ENCODE measurements around the gene SH3BGR. TPM values are rescaled to one million over a fixed set of nuclear protein-coding genes. Genes with fewer than 3 reads are reported as not detected.

SH3BGR gene
- total and polyA plus RNA-seq, 2 of the 4 experiments (the other 2 are of a cell fraction): 1.6 to 2.0 TPM

DNA sequence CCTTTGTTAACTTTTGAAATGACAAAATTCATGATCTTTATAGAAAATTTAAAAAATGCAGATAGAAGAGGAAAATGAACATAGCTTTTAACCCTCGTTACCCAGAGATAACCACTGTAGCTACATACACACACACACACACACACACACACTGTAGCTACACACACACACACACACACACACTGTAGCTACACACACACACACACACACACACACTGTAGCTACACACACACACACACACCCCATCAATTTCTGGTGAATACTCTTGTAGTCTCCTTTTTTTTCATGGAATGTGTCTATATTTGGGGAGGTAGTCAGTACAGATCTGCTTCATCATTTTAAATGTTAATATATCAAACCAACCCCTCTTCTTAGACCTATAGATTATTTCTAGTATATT is 58.5 kb downstream of the SH3BGR start:
- H4K91ac ChIP-seq (ENCODE audit: insufficient read depth, low read depth, low read length): no peak overlapping the region
- H3K4me1 ChIP-seq (ENCODE audit: control insufficient read depth, insufficient read depth, low read length): no peaks in the 10 kb centered on the region
- H3K23ac ChIP-seq (ENCODE audit: low read depth, low read length): no peak overlapping the region
- H2AK5ac ChIP-seq (ENCODE audit: low read depth, low read length): no peak overlapping the region
- ChIA-PET CTCF (interaction anchor here (0.6 kb wide), 1 partner anchor 318 kb away, joined by 3 read pairs; no protein-coding TSS in a partner anchor), POLR2A (ENCODE audit: unreplicated experiment) (no interaction called here)
- no peak overlapping the region for H3K14ac ChIP-seq (replicated peaks; ENCODE audit: low read depth, low read length)
- dilution Hi-C loops (cut with HindIII; ENCODE audit: low sequenced_read_pairs, unreplicated experiment) (loop anchor here (25.0 kb wide), 1 partner anchor 202 kb away; no protein-coding TSS in a partner anchor), intact Hi-C loops (cut with micrococcal nuclease) (no loop called here), in situ Hi-C loops (cut with MboI; ENCODE audit: low sequenced_read_pairs) (no loop called here)
- no peak overlapping the region for H3K56ac ChIP-seq (ENCODE audit: extremely low read depth, insufficient read depth, low read length)
- no peak overlapping the region for H3K4me3 ChIP-seq (ENCODE audit: insufficient read depth, low read depth, low read length)
- H3K79me1 ChIP-seq (ENCODE audit: low read depth in 1 of 2, low read length in 2 of 2): no peaks in the 10 kb centered on the region
- no TSS peak for BruUV-seq (replicated peaks)
- H2BK120ac ChIP-seq (ENCODE audit: low read depth, low read length): no peak overlapping the region
- H3K27ac ChIP-seq (ENCODE audit: insufficient read depth, low read length): no peak overlapping the region
- H4K5ac ChIP-seq (ENCODE audit: low read depth, low read length): no peak overlapping the region
- H2BK20ac ChIP-seq (ENCODE audit: low read depth, low read length): no peak overlapping the region
- H4K8ac ChIP-seq (ENCODE audit: low read depth in 2 of 2, low read length in 2 of 2): no peak overlapping the region
- TF ChIP-seq MAFK (IDR thresholded peaks at IDR 0.05; ENCODE audit: low read depth, low read length) (no peak), MXI1 (IDR thresholded peaks at IDR 0.05; ENCODE audit: borderline replicate concordance, low read depth, low read length) (no peak), CEBPB (IDR thresholded peaks at IDR 0.05; ENCODE audit: low read depth, low read length) (no peak), POLR2A (IDR thresholded peaks at IDR 0.05; ENCODE audit: low read depth, low read length) (no peak), USF2 (IDR thresholded peaks at IDR 0.05; ENCODE audit: low read depth, low read length) (no peak), MAZ (IDR thresholded peaks at IDR 0.05; ENCODE audit: borderline replicate concordance, low read depth, low read length) (no peak), RFX5 (IDR thresholded peaks at IDR 0.05; ENCODE audit: low read depth, low read length) (no peak), RAD21 (IDR thresholded peaks at IDR 0.05; ENCODE audit: low read length) (no peak)
- TF ChIP-seq, protein P1, sequence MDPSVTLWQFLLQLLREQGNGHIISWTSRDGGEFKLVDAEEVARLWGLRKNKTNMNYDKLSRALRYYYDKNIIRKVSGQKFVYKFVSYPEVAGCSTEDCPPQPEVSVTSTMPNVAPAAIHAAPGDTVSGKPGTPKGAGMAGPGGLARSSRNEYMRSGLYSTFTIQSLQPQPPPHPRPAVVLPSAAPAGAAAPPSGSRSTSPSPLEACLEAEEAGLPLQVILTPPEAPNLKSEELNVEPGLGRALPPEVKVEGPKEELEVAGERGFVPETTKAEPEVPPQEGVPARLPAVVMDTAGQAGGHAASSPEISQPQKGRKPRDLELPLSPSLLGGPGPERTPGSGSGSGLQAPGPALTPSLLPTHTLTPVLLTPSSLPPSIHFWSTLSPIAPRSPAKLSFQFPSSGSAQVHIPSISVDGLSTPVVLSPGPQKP (IDR thresholded peaks at IDR 0.05; ENCODE audit: borderline replicate concordance, low read depth, low read length): no peak
- no peak overlapping the region for H2AFZ ChIP-seq (replicated peaks; ENCODE audit: low read length, poor library complexity)
- no peaks in the 10 kb centered on the region for H3K36me3 ChIP-seq (ENCODE audit: control insufficient read depth, insufficient read depth, low read length)
- no peak overlapping the region for H2BK5ac ChIP-seq (ENCODE audit: low read depth, low read length, poor library complexity, severe bottlenecking)
- WGBS, 2 experiments (ENCODE audit: extremely low coverage in 2 of 2, insufficient read length in 1 of 2): no CpG with 5 or more reads among the region's 1 CpG
- H3K9me1 ChIP-seq (ENCODE audit: insufficient read depth, low read length): peaks cover 3% of the 10 kb centered on the region; the same call in 1 of the 2 replicates
- no peak overlapping the region for H2AK9ac ChIP-seq (replicated peaks; ENCODE audit: low read depth, low read length, poor library complexity)
- no peak for DNase-seq
- no peaks in the 10 kb centered on the region for H3K27me3 ChIP-seq (ENCODE audit: control insufficient read depth, insufficient read depth, low read length)
- H3K9me3 ChIP-seq (ENCODE audit: control insufficient read depth, insufficient read depth, low read length): no peaks in the 10 kb centered on the region
- H3K18ac ChIP-seq (ENCODE audit: low read depth, low read length): no peak overlapping the region
- no peak overlapping the region for H2BK15ac ChIP-seq (ENCODE audit: low read depth, low read length)
- no peaks in the 10 kb centered on the region for H4K20me1 ChIP-seq (ENCODE audit: insufficient read depth, low read length)
- no peak overlapping the region for H3K4me2 ChIP-seq (ENCODE audit: low read depth, low read length)
- no peak overlapping the region for H3K9ac ChIP-seq (ENCODE audit: low read depth, low read length)
- ATAC-seq (ENCODE audit: low read depth): no peak
- no peak overlapping the region for H3K4ac ChIP-seq (ENCODE audit: low read depth, low read length)

Measured in IMR-90 (cell line).